BLaER1 treated with 17β-estradiol and CSF1 and Interleukin-3, amounts not matched to agents 10 nM and 100 nM (cell line): ENCODE measurements around the gene NEDD4L.
"Not testable (repeated sequence)": the region's sequence is repeated elsewhere in the genome, so short reads cannot be mapped to it uniquely, and the experiment has no call there.

Source experiments
- H3K27ac ChIP-seq, 11 experiments: shearing (Covaris generic); formaldehyde crosslinking; 2 replicates each; pipeline ENCODE4 v1.8.1; 2022
- H3K27me3 ChIP-seq, 11 experiments: shearing (Covaris generic); formaldehyde crosslinking; 2 replicates each; pipeline ENCODE4 v1.8.1; 2022
- H3K36me3 ChIP-seq, 11 experiments: shearing (Covaris generic); formaldehyde crosslinking; 2 replicates each; pipeline ENCODE4 v1.8.1; 2022
- H3K4me1 ChIP-seq, 10 experiments: shearing (Covaris generic); formaldehyde crosslinking; 2 replicates each; pipeline ENCODE4 v1.8.1; 2022
- H3K4me2 ChIP-seq, 11 experiments: shearing (Covaris generic); formaldehyde crosslinking; 2 replicates each; pipeline ENCODE4 v1.8.1; 2022
- H3K4me3 ChIP-seq, 10 experiments: shearing (Covaris generic); formaldehyde crosslinking; 2 replicates each; pipeline ENCODE4 v1.8.1; 2022
- H3K9ac ChIP-seq, 11 experiments: shearing (Covaris generic); formaldehyde crosslinking; 2 replicates each; pipeline ENCODE4 v1.8.1; 2022
- H3K9me3 ChIP-seq, 11 experiments: shearing (Covaris generic); formaldehyde crosslinking; replicated peaks in 1 of 11; 2 replicates each; pipeline ENCODE4 v1.8.1; 2022
- H4K20me1 ChIP-seq, 11 experiments: shearing (Covaris generic); formaldehyde crosslinking; 2 replicates each; pipeline ENCODE4 v1.8.1; 2022
- Cebpa-rat ChIP-seq, 11 experiments: shearing (Covaris generic); IDR thresholded peaks; 2 replicates each; pipeline ENCODE4 v1.8.1; 2022

Gene NEDD4L

GRCh38 chr18:58378411-58379379, 334.7 kb downstream of the NEDD4L start:
- Histone ChIP-seq H3K4me2 (no peak overlapping the region), H4K20me1 (no peaks in the 10 kb centered on the region), H3K4me1 (no peaks in the 10 kb centered on the region), H3K9me3 (no peaks in the 10 kb centered on the region), H3K27me3 (no peaks in the 10 kb centered on the region), H3K36me3 (peaks cover 0 to 81% (median 29%) of the 10 kb centered on the region in 11 experiments; a peak in 19 of 22 replicates), H3K9ac (no peak overlapping the region), H3K27ac (no peak overlapping the region), H3K4me3 (no peak overlapping the region)
- no peak for TF ChIP-seq Cebpa-rat (IDR thresholded peaks at IDR 0.05)

GRCh38 chr18:58379443-58379842, 335.4 kb downstream of the NEDD4L start:
- no peak overlapping the region for H3K9ac ChIP-seq
- no peak overlapping the region for H3K4me2 ChIP-seq
- peaks cover 0 to 83% (median 32%) of the 10 kb centered on the region in 11 experiments; a peak in 18 of 22 replicates for H3K36me3 ChIP-seq
- H3K27me3 ChIP-seq, result no peaks in the 10 kb centered on the region
- TF ChIP-seq Cebpa-rat (IDR thresholded peaks at IDR 0.05), result no peak
- H4K20me1 ChIP-seq, result no peaks in the 10 kb centered on the region; a peak in 1 of 22 replicates
- no peaks in the 10 kb centered on the region for H3K4me1 ChIP-seq
- H3K27ac ChIP-seq, result no peak overlapping the region
- H3K9me3 ChIP-seq, result no peaks in the 10 kb centered on the region
- no peak overlapping the region for H3K4me3 ChIP-seq

DNA sequence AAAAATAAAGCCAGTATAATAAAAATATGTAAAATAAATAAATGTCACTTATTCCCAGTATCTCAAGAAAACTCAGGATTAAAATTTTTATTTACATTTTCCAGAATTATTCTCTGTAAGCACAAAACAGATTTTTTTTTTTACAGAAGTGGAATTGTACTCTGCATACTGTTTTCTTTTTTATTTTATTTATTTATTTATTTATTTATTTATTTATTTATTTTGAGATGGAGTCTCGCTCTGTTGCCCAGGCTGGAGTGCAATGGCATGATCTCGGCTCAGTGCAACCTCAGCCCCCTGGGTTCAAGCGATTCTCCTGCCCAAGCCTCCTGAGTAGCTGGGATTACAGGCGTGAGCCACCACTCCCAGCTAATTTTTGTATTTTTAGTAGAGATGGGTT, 336.1 kb downstream of the NEDD4L start:
- not testable (repeated sequence) for H3K27ac ChIP-seq, H3K4me3 ChIP-seq

DNA sequence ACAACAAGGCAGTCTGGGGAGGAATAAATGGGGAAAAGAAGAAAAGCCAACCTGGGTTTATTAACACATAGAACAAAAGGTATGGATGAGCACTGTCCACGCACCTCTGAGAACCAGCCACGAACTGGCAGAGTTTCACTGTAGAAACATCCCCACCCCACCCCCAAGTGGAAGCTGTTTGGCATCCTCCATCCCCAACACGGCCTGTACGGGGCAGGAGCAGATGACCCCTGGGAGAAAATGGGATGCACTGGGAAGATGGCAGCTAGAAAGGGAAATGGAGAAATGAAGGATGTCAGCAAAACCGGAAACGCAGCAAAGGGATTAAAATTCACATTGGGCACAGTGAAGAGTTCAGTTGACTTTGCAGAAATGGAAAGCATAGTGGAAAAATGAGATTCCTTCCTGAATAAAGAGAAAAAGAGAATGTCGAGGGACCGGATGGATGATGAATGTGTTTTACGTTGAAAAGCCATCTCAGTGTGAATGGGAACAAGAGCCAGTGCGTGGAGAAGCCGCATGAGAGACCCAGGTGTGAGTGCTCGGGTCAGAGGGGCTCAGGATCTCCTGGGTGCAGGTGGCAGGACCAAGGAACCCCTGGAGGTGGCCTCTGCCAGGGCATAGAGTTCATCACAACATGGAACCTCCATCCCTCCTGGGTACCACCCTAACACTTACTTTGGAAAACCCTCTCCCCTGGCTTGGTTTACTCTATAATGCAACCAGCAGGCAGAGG, 337.8 kb downstream of the NEDD4L start:
- H3K4me1 ChIP-seq, result no peaks in the 10 kb centered on the region
- H3K27ac ChIP-seq, result no peak overlapping the region
- H3K4me3 ChIP-seq, result no peak overlapping the region
- no peak overlapping the region for H3K9ac ChIP-seq
- H3K9me3 ChIP-seq, result no peaks in the 10 kb centered on the region
- TF ChIP-seq Cebpa-rat (IDR thresholded peaks at IDR 0.05), result no peak
- no peaks in the 10 kb centered on the region; a peak in 1 of 22 replicates for H4K20me1 ChIP-seq
- no peaks in the 10 kb centered on the region for H3K27me3 ChIP-seq
- H3K36me3 ChIP-seq, result peaks cover 7 to 83% (median 44%) of the 10 kb centered on the region in 11 experiments; a peak in 20 of 22 replicates
- no peak overlapping the region for H3K4me2 ChIP-seq

More for the DNA sequence above, 336.1 kb downstream of the NEDD4L start:
- not testable (repeated sequence) for H3K4me2 ChIP-seq, H3K27me3 ChIP-seq, H3K9ac ChIP-seq, H3K4me1 ChIP-seq, H4K20me1 ChIP-seq, H3K9me3 ChIP-seq
- H3K36me3 ChIP-seq, result peaks cover 0 to 83% (median 31%) of the 10 kb centered on the region in 11 experiments; a peak in 18 of 22 replicates

GRCh38 chr18:58382446-58382845, 338.4 kb downstream of the NEDD4L start:
- no peak overlapping the region for H3K9ac ChIP-seq

DNA sequence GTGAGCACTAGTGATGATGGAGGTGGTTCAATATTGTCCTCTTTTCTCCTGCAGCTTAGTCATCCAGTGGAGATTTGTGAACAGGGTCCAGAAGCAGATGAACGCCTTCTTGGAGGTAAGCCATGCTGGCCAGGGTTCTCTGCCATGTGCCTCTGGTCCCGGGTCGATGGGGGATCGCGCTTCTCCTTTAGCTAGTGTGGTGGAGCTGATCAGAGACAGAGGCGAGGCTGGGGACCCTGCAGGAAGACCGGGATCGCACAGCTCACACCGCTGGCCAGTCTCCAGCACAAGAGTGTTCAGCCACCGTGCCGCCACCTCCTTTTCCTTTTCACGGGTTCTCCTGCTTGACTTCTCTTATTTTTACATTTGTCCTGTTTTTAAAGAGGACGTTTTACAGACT, 341.4 kb downstream of the NEDD4L start:
- Histone ChIP-seq H3K36me3 (peaks cover 20 to 88% (median 67%) of the 10 kb centered on the region in 11 experiments; a peak in 20 of 22 replicates), H3K9ac (no peak overlapping the region), H3K4me2 (no peak overlapping the region), H3K27me3 (no peaks in the 10 kb centered on the region), H3K9me3 (no peaks in the 10 kb centered on the region), H3K4me3 (no peak overlapping the region), H3K4me1 (no peaks in the 10 kb centered on the region), H4K20me1 (no peaks in the 10 kb centered on the region; a peak in 1 of 22 replicates), H3K27ac (no peak overlapping the region)
- no peak for TF ChIP-seq Cebpa-rat (IDR thresholded peaks at IDR 0.05)

More at GRCh38 chr18:58382446-58382845, 338.4 kb downstream of the NEDD4L start:
- TF ChIP-seq Cebpa-rat (IDR thresholded peaks at IDR 0.05), result no peak
- Histone ChIP-seq H3K4me3 (no peak overlapping the region), H3K27ac (no peak overlapping the region), H3K4me2 (no peak overlapping the region), H3K9me3 (no peaks in the 10 kb centered on the region), H3K27me3 (no peaks in the 10 kb centered on the region), H3K4me1 (no peaks in the 10 kb centered on the region), H4K20me1 (no peaks in the 10 kb centered on the region; a peak in 1 of 22 replicates), H3K36me3 (peaks cover 7 to 82% (median 43%) of the 10 kb centered on the region in 11 experiments; a peak in 20 of 22 replicates)

GRCh38 chr18:58386780-58387179, 342.8 kb downstream of the NEDD4L start:
- H3K27me3 ChIP-seq, result no peaks in the 10 kb centered on the region
- TF ChIP-seq Cebpa-rat (IDR thresholded peaks at IDR 0.05), result no peak
- H3K9ac ChIP-seq, result no peak overlapping the region
- no peak overlapping the region for H3K4me3 ChIP-seq
- H3K36me3 ChIP-seq, result peaks cover 23 to 93% (median 78%) of the 10 kb centered on the region in 11 experiments; a peak in 20 of 22 replicates
- no peaks in the 10 kb centered on the region; a peak in 1 of 22 replicates for H4K20me1 ChIP-seq
- H3K9me3 ChIP-seq, result no peaks in the 10 kb centered on the region
- H3K4me1 ChIP-seq, result peaks cover 0 to 6% (median 0%) of the 10 kb centered on the region in 10 experiments; a peak in 4 of 20 replicates
- H3K27ac ChIP-seq, result no peak overlapping the region
- no peak overlapping the region for H3K4me2 ChIP-seq

DNA sequence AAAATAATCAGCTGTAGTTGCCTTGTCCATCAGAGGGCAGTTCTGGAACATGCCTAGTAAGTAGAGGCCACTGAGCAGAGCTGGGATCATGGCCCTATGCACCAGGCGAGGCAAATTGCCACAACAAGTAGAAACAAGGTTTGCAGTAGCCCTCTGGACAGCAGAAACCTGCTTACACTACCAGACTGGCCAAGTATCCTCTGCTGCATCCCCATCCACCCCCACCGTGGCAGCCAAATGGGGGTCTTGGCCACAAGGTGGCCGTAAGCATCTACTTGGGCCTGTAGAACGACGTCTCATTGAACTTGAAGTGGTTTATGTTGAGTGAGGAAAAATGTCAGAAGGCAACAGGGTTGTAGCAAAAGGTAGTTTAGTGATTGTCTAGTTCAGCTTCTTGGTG, 343.7 kb downstream of the NEDD4L start:
- Histone ChIP-seq H3K4me3 (no peak overlapping the region), H3K27me3 (no peaks in the 10 kb centered on the region), H3K4me2 (no peak overlapping the region), H3K4me1 (peaks cover 0 to 16% (median 0%) of the 10 kb centered on the region in 10 experiments; a peak in 5 of 20 replicates), H3K9ac (no peak overlapping the region), H3K9me3 (no peaks in the 10 kb centered on the region), H3K27ac (no peak overlapping the region), H3K36me3 (peaks cover 23 to 97% (median 83%) of the 10 kb centered on the region in 11 experiments; a peak in 20 of 22 replicates), H4K20me1 (no peaks in the 10 kb centered on the region; a peak in 1 of 22 replicates)
- no peak for TF ChIP-seq Cebpa-rat (IDR thresholded peaks at IDR 0.05)

DNA sequence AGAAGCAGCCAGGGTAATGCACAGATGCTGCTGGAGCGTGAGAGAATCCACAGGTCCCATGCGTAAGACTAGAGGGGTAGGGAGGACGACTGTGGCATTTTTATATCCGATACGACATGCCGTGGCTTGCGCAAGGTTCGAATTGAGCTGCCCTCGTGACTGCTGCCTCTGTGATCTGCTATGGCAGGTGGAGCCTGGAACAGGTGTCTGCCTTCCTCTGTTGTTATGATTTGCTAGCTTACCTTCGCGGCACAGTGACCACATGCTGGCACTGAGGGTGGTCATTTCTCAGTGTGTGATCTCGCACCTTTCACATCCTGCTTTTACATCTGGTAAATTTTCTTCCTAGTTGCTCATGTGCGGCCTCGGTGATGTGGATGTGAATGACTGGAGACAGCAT, 344.7 kb downstream of the NEDD4L start:
- Histone ChIP-seq H3K9ac (no peak overlapping the region), H3K36me3 (peaks cover 30 to 96% (median 78%) of the 10 kb centered on the region in 11 experiments; a peak in 20 of 22 replicates), H3K27ac (no peak overlapping the region), H3K27me3 (no peaks in the 10 kb centered on the region), H3K9me3 (no peaks in the 10 kb centered on the region), H3K4me3 (no peak overlapping the region), H3K4me2 (no peak overlapping the region), H3K4me1 (peaks cover 0 to 25% (median 0%) of the 10 kb centered on the region in 10 experiments; a peak in 6 of 20 replicates), H4K20me1 (no peaks in the 10 kb centered on the region; a peak in 1 of 22 replicates)
- TF ChIP-seq Cebpa-rat (IDR thresholded peaks at IDR 0.05), result no peak
